Prostate gland (tissue), 2 donors: Measurements from ENCODE around the gene GTPBP6. TPM values are rescaled to one million over a fixed set of nuclear protein-coding genes. Genes with fewer than 3 reads are reported as not detected.

Experiments
- DNase-seq: peaks from one replicate; pipeline ENCODE4 v3.0.0-alpha.2; 2019; ENCODE audit warnings: low spot score
- H3K27ac ChIP-seq, 2 donors: fragments of 200-600 bp; sonication (generic); 2 replicates each; pipeline ENCODE4 v1.5.1; 2017 to 2019
- H3K27me3 ChIP-seq: fragments of 200-600 bp; sonication (generic); replicated peaks from 2 replicates; pipeline ENCODE4 v1.5.1; 2019; ENCODE audit not compliant: insufficient read depth
- H3K36me3 ChIP-seq, 2 donors: fragments of 200-600 bp; sonication (generic); 1 replicate in 1 of 2; 2 replicates in 1 of 2; pipeline versions ENCODE4 v1.5.1 to v1.8.1; 2017 to 2019
- H3K4me1 ChIP-seq: fragments of 200-600 bp; sonication (generic); replicated peaks from 2 replicates; pipeline ENCODE4 v1.5.1; 2019
- H3K4me3 ChIP-seq, 2 donors: fragments of 200-600 bp; sonication (generic); 2 replicates each; pipeline ENCODE4 v1.5.1; 2017 to 2019
- H3K9me3 ChIP-seq: fragments of 200-600 bp; sonication (generic); 2 replicates; pipeline ENCODE4 v1.5.1; 2017
- POLR2A ChIP-seq: fragments of 450-650 bp; IDR thresholded peaks from one replicate; pipeline ENCODE4 v1.6.1; 2016; ENCODE audit warnings: antibody characterized with exemption, mild to moderate bottlenecking
- POLR2AphosphoS5 ChIP-seq: sonication (generic); formaldehyde crosslinking; IDR thresholded peaks from one replicate; pipeline ENCODE4 v1.6.1; 2017; ENCODE audit warnings: antibody characterized with exemption
- WGBS: methylation state at CpG from one replicate; pipeline ENCODE4 v1.1.5; 2018; 5-methylcytosine and 5-hydroxymethylcytosine counted together
- intact Hi-C: fragments of 100-400 bp; cut with DNase I; formaldehyde crosslinking; loops from one replicate; pipeline ENCODE4 v1.14.2; 2022
- total RNA-seq, 2 donors: library from RNA; depleted of rRNA; stranded (reverse); fragments of >200 nt; gene quantifications; one replicate each; pipeline ENCODE4 v1.1.0, GENCODE V29; 2016
- TF ChIP-seq, protein P1 (sequence below), 4 experiments: fragments of 200-600 bp in 2 of 4; fragments of 450-650 bp in 2 of 4; sonication (generic) in 2 of 4; IDR thresholded peaks; 1 replicate in 3 of 4; 2 replicates in 1 of 4; pipeline ENCODE4 v1.5.1; 2016 to 2019; ENCODE audit warnings: antibody characterized with exemption in 4 of 4, mild to moderate bottlenecking in 2 of 4, moderate library complexity in 2 of 4

The GTPBP6 gene
- total RNA-seq, 2 donors from 2014 or later = 43.9 to 69.6 TPM

- no peak for DNase-seq
- Histone ChIP-seq H3K4me1 (no peaks in the 10 kb centered on the region), H3K4me3 (no peak overlapping the region), H3K9me3 (no peaks in the 10 kb centered on the region), H3K27me3 (no peaks in the 10 kb centered on the region), H3K27ac (no peak overlapping the region), H3K36me3 (peaks cover 4 to 5% of the 10 kb centered on the region in 2 donors)
- intact Hi-C loops = no loop called here
- TF ChIP-seq POLR2AphosphoS5 (no peak), POLR2A (no peak)
- TF ChIP-seq, protein P1, sequence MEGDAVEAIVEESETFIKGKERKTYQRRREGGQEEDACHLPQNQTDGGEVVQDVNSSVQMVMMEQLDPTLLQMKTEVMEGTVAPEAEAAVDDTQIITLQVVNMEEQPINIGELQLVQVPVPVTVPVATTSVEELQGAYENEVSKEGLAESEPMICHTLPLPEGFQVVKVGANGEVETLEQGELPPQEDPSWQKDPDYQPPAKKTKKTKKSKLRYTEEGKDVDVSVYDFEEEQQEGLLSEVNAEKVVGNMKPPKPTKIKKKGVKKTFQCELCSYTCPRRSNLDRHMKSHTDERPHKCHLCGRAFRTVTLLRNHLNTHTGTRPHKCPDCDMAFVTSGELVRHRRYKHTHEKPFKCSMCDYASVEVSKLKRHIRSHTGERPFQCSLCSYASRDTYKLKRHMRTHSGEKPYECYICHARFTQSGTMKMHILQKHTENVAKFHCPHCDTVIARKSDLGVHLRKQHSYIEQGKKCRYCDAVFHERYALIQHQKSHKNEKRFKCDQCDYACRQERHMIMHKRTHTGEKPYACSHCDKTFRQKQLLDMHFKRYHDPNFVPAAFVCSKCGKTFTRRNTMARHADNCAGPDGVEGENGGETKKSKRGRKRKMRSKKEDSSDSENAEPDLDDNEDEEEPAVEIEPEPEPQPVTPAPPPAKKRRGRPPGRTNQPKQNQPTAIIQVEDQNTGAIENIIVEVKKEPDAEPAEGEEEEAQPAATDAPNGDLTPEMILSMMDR (IDR thresholded peaks at IDR 0.05) = no peak
- 92% methylated on average over 51 of the region's 51 CpGs for WGBS
Observed at GRCh38 chrX:314781-315595, 3.6 kb downstream of the GTPBP6 start.

DNA sequence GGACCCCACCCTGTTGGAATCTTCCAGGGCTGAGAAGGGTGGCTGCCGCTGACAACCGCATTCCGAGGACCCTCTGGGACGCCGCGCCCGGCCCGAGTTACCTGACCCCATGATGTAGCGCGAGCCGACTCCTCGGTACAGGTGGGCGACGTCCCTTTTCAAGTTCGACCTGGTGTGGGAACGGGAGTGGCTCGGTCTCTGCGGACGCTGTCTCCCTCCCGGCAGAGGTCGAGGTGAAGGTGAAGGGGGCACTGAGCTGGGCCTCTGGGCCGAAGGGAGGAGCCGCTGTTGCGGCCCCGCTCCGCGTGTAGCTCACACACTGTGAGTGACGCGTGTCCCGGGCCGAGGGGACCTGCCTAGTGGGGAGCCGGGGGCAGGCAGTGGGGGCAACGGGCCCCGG is 4.5 kb downstream of the GTPBP6 start:
- peaks cover 4 to 5% of the 10 kb centered on the region in 2 donors for H3K36me3 ChIP-seq
- intact Hi-C loops = no loop called here
- H3K4me1 ChIP-seq = no peaks in the 10 kb centered on the region

GRCh38 chrX:313546-313945 is 5.0 kb downstream of the GTPBP6 start:
- Histone ChIP-seq H3K27me3 (no peaks in the 10 kb centered on the region), H3K27ac (no peak overlapping the region), H3K36me3 (peaks cover 4 to 5% of the 10 kb centered on the region in 2 donors), H3K4me1 (no peaks in the 10 kb centered on the region), H3K4me3 (no peak overlapping the region), H3K9me3 (no peaks in the 10 kb centered on the region)
- intact Hi-C loops = no loop called here
- 90% methylated on average over 8 of the region's 8 CpGs for WGBS
- TF ChIP-seq, protein P1 (IDR thresholded peaks at IDR 0.05) = no peak
- TF ChIP-seq POLR2A = no peak
- DNase-seq = no peak

More for the DNA sequence above, 4.5 kb downstream of the GTPBP6 start:
- WGBS = 97% methylated on average over 34 of the region's 34 CpGs
- H3K9me3 ChIP-seq = no peaks in the 10 kb centered on the region
- no peak overlapping the region for H3K27ac ChIP-seq
- no peaks in the 10 kb centered on the region for H3K27me3 ChIP-seq
- TF ChIP-seq POLR2A (no peak), POLR2AphosphoS5 (no peak)
- TF ChIP-seq, protein P1 (IDR thresholded peaks at IDR 0.05) = no peak
- H3K4me3 ChIP-seq = no peak overlapping the region
- no peak for DNase-seq

- peaks cover 5 to 7% of the 10 kb centered on the region in 2 donors for H3K36me3 ChIP-seq
- WGBS = 93% methylated on average over 53 of the region's 54 CpGs
- no peaks in the 10 kb centered on the region for H3K4me1 ChIP-seq
- H3K27me3 ChIP-seq = no peaks in the 10 kb centered on the region
- H3K4me3 ChIP-seq = no peak overlapping the region
- H3K27ac ChIP-seq = no peak overlapping the region
- H3K9me3 ChIP-seq = no peaks in the 10 kb centered on the region
- intact Hi-C loops = no loop called here
- TF ChIP-seq, protein P1 (IDR thresholded peaks at IDR 0.05) = no peak
- TF ChIP-seq POLR2AphosphoS5 = no peak
- TF ChIP-seq POLR2A = no peak
- DNase-seq = no peak
Observed at GRCh38 chrX:312621-313331, 5.8 kb downstream of the GTPBP6 start.
